Endothelial cell (in vitro differentiated cells): ENCODE data around the gene DDX20. TPM values are rescaled to one million over a fixed set of nuclear protein-coding genes. Genes with fewer than 3 reads are reported as not detected.

Experiments
- DNase-seq: peaks from one replicate; pipeline ENCODE4 v3.0.0; 2021; ENCODE audit warnings: low spot score
- H3K27ac Mint-ChIP-seq: one replicate; pipeline ENCODE4 v1.8.0; 2021; ENCODE audit warnings: mixed read lengths, inconsistent platforms; ENCODE audit not compliant: unreplicated experiment
- H3K27me3 Mint-ChIP-seq: one replicate; pipeline ENCODE4 v1.8.0; 2021; ENCODE audit warnings: mild to moderate bottlenecking, moderate library complexity, mixed read lengths, inconsistent platforms; ENCODE audit not compliant: unreplicated experiment
- H3K36me3 Mint-ChIP-seq: one replicate; pipeline ENCODE4 v1.8.0; 2021; ENCODE audit warnings: mild to moderate bottlenecking, low read depth, mixed read lengths, inconsistent platforms; ENCODE audit not compliant: unreplicated experiment
- H3K4me1 Mint-ChIP-seq: one replicate; pipeline ENCODE4 v1.8.0; 2021; ENCODE audit warnings: mild to moderate bottlenecking, mixed read lengths, inconsistent platforms; ENCODE audit not compliant: unreplicated experiment
- H3K4me3 Mint-ChIP-seq: one replicate; pipeline ENCODE4 v1.8.0; 2021; ENCODE audit warnings: mild to moderate bottlenecking, mixed read lengths, inconsistent platforms; ENCODE audit not compliant: unreplicated experiment
- H3K9me3 Mint-ChIP-seq: one replicate; pipeline ENCODE4 v1.8.0; 2021; ENCODE audit warnings: mixed read lengths, inconsistent platforms; ENCODE audit not compliant: unreplicated experiment
- total RNA-seq: library from RNA; stranded (reverse); fragmentation: NEBNext Ultra II Directional; extraction: Animal tissue kit (Norgen Biotek cat#: 25700); gene quantifications from one replicate; pipeline ENCODE4 v1.2.1, GENCODE V29; 2021; ENCODE audit not compliant: unreplicated experiment
- TF ChIP-seq, protein P1 (sequence below): fragments of 200-600 bp; sonication (generic); IDR thresholded peaks from one replicate; pipeline ENCODE4 v1.5.0; 2021; ENCODE audit warnings: antibody characterized with exemption; ENCODE audit not compliant: unreplicated experiment

DDX20 gene
- total RNA-seq, 1 donor from 2014 or later: 18.8 TPM

DNA sequence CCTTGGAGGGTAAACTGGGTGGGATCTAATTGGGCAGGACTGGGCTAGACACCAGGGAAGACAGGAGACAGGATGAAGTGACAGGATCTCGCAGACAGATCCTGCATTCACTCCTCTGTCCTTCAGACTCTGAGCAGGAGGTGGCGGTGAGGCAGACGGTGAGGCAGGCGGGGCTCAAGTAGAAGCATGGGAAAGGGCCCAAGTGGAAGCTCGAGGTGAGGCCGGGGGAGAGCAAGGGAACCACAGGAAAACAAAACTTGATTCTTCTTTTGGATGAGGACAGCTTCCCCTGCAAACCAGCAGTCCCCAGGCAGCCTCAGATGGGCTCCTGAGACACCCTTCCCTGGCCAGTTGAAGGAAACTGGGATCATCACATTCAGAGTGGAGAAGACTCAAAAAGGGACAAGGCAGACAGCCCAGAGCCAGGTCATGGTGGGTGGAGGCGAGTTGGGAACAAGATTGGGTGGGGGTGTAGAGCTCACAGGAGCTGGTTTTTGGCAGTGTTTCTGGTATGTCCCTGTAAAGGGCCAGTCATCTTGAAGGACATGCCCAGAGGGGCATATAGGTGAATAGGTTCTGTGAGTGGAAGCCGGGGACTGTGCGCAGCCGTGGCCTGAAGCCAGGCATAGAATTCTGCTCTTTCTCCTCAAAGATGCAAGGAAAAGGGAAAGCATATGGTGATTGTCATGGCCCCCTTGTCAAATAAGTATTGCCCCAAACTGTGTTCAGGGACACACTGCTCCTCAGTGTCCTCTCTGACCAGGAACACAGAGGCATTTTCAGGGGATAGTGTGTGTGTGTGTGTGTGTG, 34.5 kb upstream of the DDX20 start:
- TF ChIP-seq, protein P1, sequence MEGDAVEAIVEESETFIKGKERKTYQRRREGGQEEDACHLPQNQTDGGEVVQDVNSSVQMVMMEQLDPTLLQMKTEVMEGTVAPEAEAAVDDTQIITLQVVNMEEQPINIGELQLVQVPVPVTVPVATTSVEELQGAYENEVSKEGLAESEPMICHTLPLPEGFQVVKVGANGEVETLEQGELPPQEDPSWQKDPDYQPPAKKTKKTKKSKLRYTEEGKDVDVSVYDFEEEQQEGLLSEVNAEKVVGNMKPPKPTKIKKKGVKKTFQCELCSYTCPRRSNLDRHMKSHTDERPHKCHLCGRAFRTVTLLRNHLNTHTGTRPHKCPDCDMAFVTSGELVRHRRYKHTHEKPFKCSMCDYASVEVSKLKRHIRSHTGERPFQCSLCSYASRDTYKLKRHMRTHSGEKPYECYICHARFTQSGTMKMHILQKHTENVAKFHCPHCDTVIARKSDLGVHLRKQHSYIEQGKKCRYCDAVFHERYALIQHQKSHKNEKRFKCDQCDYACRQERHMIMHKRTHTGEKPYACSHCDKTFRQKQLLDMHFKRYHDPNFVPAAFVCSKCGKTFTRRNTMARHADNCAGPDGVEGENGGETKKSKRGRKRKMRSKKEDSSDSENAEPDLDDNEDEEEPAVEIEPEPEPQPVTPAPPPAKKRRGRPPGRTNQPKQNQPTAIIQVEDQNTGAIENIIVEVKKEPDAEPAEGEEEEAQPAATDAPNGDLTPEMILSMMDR: no peak
- no peak for DNase-seq
- Mint-ChIP-seq H3K36me3 (peaks cover 22% of the 10 kb centered on the region), H3K27me3 (peaks cover 19% of the 10 kb centered on the region), H3K4me1 (peaks cover 30% of the 10 kb centered on the region), H3K27ac (peak overlapping the region; percentile 70), H3K4me3 (peak overlapping the region; percentile 43), H3K9me3 (no peaks in the 10 kb centered on the region)

- H3K36me3 Mint-ChIP-seq: peaks cover 24% of the 10 kb centered on the region
- TF ChIP-seq, protein P1: no peak
- no peaks in the 10 kb centered on the region for H3K9me3 Mint-ChIP-seq
- no peak for DNase-seq
- no peak overlapping the region for H3K4me3 Mint-ChIP-seq
- peaks cover 34% of the 10 kb centered on the region for H3K4me1 Mint-ChIP-seq
- H3K27ac Mint-ChIP-seq: no peak overlapping the region
- peaks cover 20% of the 10 kb centered on the region for H3K27me3 Mint-ChIP-seq
Measured at GRCh38 chr1:111723091-111723806, 32.5 kb upstream of the DDX20 start.

DNA sequence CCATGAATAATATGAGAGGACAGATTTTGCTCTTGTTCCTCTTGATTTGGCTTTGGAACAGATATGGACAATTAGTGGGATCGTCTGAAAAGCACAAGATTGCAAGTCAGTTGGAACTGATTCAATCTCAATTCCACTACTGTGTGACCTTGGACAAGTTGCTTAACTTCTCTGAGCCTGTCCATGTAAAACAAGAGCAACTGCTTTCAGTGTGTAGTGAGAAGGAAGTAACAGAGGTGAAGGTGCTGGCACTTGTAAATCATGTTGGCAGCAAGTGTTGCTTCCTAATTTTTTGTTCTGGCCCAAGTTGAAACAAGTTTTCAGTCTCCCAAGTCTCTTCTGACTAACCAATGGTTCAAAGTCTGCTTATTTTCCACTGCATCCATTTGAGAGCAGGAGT, 31.8 kb upstream of the DDX20 start:
- Mint-ChIP-seq H3K9me3 (no peaks in the 10 kb centered on the region), H3K27me3 (peaks cover 20% of the 10 kb centered on the region), H3K36me3 (peaks cover 25% of the 10 kb centered on the region), H3K4me3 (no peak overlapping the region), H3K27ac (no peak overlapping the region), H3K4me1 (peaks cover 35% of the 10 kb centered on the region)
- no peak for DNase-seq
- TF ChIP-seq, protein P1: no peak

DNA sequence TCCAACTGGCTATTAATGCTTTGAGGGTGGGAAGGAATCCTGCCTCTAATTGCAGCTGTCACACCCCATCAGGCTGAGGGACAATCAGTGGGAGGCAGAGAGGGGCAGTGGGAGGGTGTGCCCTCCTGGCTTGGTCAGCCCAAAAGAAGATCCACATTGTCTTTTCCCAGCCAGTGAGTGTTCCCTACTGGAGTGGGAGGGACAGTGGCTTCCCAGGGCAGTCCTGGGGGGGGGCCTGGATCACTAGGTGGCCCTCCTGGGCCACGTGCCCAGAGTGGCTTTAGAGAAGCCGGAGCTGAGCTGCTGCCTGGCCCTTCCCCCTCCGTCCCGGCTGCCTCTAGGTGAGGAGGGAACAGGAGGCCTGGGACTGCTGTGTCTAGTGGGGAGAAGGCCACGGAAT, 30.5 kb upstream of the DDX20 start:
- H3K9me3 Mint-ChIP-seq: no peaks in the 10 kb centered on the region
- no peak overlapping the region for H3K4me3 Mint-ChIP-seq
- H3K27ac Mint-ChIP-seq: peak overlapping the region; percentile 36
- peaks cover 16% of the 10 kb centered on the region for H3K27me3 Mint-ChIP-seq
- TF ChIP-seq, protein P1: no peak
- DNase-seq: no peak
- H3K36me3 Mint-ChIP-seq: peaks cover 24% of the 10 kb centered on the region
- H3K4me1 Mint-ChIP-seq: peaks cover 42% of the 10 kb centered on the region

- DNase-seq: no peak
Measured at GRCh38 chr1:111727056-111727455, 28.6 kb upstream of the DDX20 start.

More at GRCh38 chr1:111727056-111727455, 28.6 kb upstream of the DDX20 start:
- peaks cover 30% of the 10 kb centered on the region for H3K4me1 Mint-ChIP-seq
- peaks cover 15% of the 10 kb centered on the region for H3K27me3 Mint-ChIP-seq
- H3K36me3 Mint-ChIP-seq: peaks cover 14% of the 10 kb centered on the region
- no peak overlapping the region for H3K4me3 Mint-ChIP-seq
- H3K9me3 Mint-ChIP-seq: no peaks in the 10 kb centered on the region
- TF ChIP-seq, protein P1: no peak
- H3K27ac Mint-ChIP-seq: no peak overlapping the region
